Suprapubic skin (tissue), 3 donors: ENCODE measurements around the gene TSSC4.

Experiments used
- POLR2A ChIP-seq, 2 donors: fragments of 450-650 bp; IDR thresholded peaks; one replicate each; pipeline ENCODE4 v1.6.1; 2017; ENCODE audit warnings: antibody characterized with exemption in 2 of 2, mild to moderate bottlenecking in 2 of 2, moderate library complexity in 2 of 2
- TF ChIP-seq, protein P1 (sequence below), 2 donors: fragments of 200-600 bp in 1 of 2; fragments of 450-650 bp in 1 of 2; sonication (generic) in 1 of 2; IDR thresholded peaks; one replicate each; pipeline ENCODE4 v1.5.1; 2016 to 2019; ENCODE audit warnings: antibody characterized with exemption in 2 of 2, mild to moderate bottlenecking in 1 of 2, moderate library complexity in 1 of 2

DNA sequence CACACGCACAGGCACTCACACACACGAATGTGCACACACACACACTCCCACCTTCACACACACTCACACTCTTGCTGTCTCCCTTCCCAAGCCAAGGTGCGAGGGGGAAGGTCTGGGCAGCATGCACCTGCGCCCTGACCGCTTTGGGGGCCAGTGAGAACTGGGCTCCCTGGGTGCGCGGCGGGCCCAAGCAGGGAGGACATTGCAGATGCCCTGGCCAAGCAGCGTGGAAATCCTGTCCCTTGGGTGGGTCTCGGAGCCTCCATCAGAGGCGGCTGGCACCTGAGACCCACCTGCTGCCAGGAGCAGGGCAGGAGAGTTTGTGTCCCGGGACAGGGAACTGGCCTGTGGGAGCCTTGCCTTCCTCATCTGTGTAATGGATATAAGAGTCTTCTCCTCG lies 20.2 kb upstream of the TSSC4 start:
- TF ChIP-seq POLR2A (IDR thresholded peaks at IDR 0.05) = no peak
- TF ChIP-seq, protein P1, sequence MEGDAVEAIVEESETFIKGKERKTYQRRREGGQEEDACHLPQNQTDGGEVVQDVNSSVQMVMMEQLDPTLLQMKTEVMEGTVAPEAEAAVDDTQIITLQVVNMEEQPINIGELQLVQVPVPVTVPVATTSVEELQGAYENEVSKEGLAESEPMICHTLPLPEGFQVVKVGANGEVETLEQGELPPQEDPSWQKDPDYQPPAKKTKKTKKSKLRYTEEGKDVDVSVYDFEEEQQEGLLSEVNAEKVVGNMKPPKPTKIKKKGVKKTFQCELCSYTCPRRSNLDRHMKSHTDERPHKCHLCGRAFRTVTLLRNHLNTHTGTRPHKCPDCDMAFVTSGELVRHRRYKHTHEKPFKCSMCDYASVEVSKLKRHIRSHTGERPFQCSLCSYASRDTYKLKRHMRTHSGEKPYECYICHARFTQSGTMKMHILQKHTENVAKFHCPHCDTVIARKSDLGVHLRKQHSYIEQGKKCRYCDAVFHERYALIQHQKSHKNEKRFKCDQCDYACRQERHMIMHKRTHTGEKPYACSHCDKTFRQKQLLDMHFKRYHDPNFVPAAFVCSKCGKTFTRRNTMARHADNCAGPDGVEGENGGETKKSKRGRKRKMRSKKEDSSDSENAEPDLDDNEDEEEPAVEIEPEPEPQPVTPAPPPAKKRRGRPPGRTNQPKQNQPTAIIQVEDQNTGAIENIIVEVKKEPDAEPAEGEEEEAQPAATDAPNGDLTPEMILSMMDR (IDR thresholded peaks at IDR 0.05) = no peak
